Left lung (tissue), 10 donors: ENCODE measurements around the gene ZMYM4. TPM values are rescaled to one million over a fixed set of nuclear protein-coding genes. Genes with fewer than 3 reads are reported as not detected.

Experiments
- ATAC-seq: fragments of 200-7000 bp; cut with Tn5 transposase; one replicate; pipeline ENCODE4 v1.9.1; 2020; ENCODE audit warnings: moderate library complexity
- DNase-seq, 4 donors: peaks; one replicate each; pipeline ENCODE4 v3.0.0-alpha.2; 2013 to 2020
- H3K27ac ChIP-seq, 2 donors: fragments of 200-600 bp; sonication (generic) in 1 of 2; one replicate each; pipeline versions ENCODE4 v1.5.0 to v1.8.0; 2020 to 2021
- H3K27me3 ChIP-seq, 2 donors: fragments of 200-600 bp; sonication (generic) in 1 of 2; one replicate each; pipeline versions ENCODE4 v1.5.0 to v1.8.0; 2020 to 2021
- H3K36me3 ChIP-seq, 2 donors: fragments of 200-600 bp; sonication (generic) in 1 of 2; one replicate each; pipeline versions ENCODE4 v1.5.0 to v1.8.0; 2020 to 2021
- H3K4me1 ChIP-seq, 2 donors: fragments of 200-600 bp; one replicate each; pipeline ENCODE4 v1.8.0; 2021
- H3K4me3 ChIP-seq, 2 donors: fragments of 200-600 bp; sonication (generic) in 1 of 2; one replicate each; pipeline versions ENCODE4 v1.5.0 to v1.8.0; 2020 to 2021; ENCODE audit warnings: mild to moderate bottlenecking in 1 of 2
- H3K9me3 ChIP-seq, 2 donors: fragments of 200-600 bp; sonication (generic) in 1 of 2; one replicate each; pipeline versions ENCODE4 v1.5.0 to v1.8.0; 2020 to 2021
- CTCF ChIP-seq, 2 donors: fragments of 200-600 bp; sonication (generic) in 1 of 2; IDR thresholded peaks; one replicate each; pipeline versions ENCODE4 v1.5.0 to v1.8.0; 2021; ENCODE audit warnings: antibody characterized with exemption in 2 of 2
- intact Hi-C, 2 donors: fragments of 100-400 bp; cut with DNase I; formaldehyde crosslinking; loops; one replicate each; pipeline versions ENCODE4 v1.11.2 to v1.14.2; 2022
- polyA plus RNA-seq, 6 donors: library from polyadenylated mRNA; unstranded; fragments of 120-200 nt; gene quantifications; one replicate each; pipeline ENCODE4 v1.2.1, GENCODE V29; 2013; ENCODE audit not compliant: insufficient read length in 6 of 6
- total RNA-seq, 2 donors: library from RNA; stranded (reverse); fragmentation: NEBNext Ultra II Directional; extraction: Animal tissue kit (Norgen Biotek cat#: 25700); gene quantifications; one replicate each; pipeline ENCODE4 v1.2.1, GENCODE V29; 2021
- donor health status: DM: no; HTN: yes; CAD: no.
- donor health status: DM: no; HTN: no; CAD: no.

Gene ZMYM4
- total and polyA plus RNA-seq, 8 donors, result 47.7 to 75.4 (median 68.3) TPM

GRCh38 chr1:35274197-35274596, 5.7 kb downstream of the ZMYM4 start:
- H3K4me1 ChIP-seq, result peaks cover 0 to 14% of the 10 kb centered on the region in 2 donors
- no peak overlapping the region for H3K4me3 ChIP-seq
- DNase-seq, result no peak
- H3K27me3 ChIP-seq, result no peaks in the 10 kb centered on the region
- ATAC-seq, result no peak
- peaks cover 0 to 8% of the 10 kb centered on the region in 2 donors for H3K36me3 ChIP-seq
- no peak overlapping the region for H3K27ac ChIP-seq
- no peaks in the 10 kb centered on the region for H3K9me3 ChIP-seq
- intact Hi-C loops, result no loop called here
- no peak for TF ChIP-seq CTCF (IDR thresholded peaks at IDR 0.05)

- no peak for TF ChIP-seq CTCF (IDR thresholded peaks at IDR 0.05)
- Histone ChIP-seq H3K4me1 (no peaks in the 10 kb centered on the region), H3K4me3 (no peak overlapping the region), H3K27ac (no peak overlapping the region), H3K27me3 (no peaks in the 10 kb centered on the region), H3K36me3 (peaks cover 0 to 11% of the 10 kb centered on the region in 2 donors), H3K9me3 (peaks cover 0 to 8% of the 10 kb centered on the region in 2 donors)
- ATAC-seq (no peak), DNase-seq (no peak)
- intact Hi-C loops, result no loop called here
Observed at GRCh38 chr1:35278886-35279554, 10.5 kb downstream of the ZMYM4 start.

GRCh38 chr1:35279555-35279904, 11.0 kb downstream of the ZMYM4 start:
- Histone ChIP-seq H3K27ac (no peak overlapping the region), H3K9me3 (peaks cover 0 to 8% of the 10 kb centered on the region in 2 donors), H3K27me3 (no peaks in the 10 kb centered on the region), H3K36me3 (peaks cover 0 to 11% of the 10 kb centered on the region in 2 donors), H3K4me3 (no peak overlapping the region), H3K4me1 (no peaks in the 10 kb centered on the region)
- TF ChIP-seq CTCF (IDR thresholded peaks at IDR 0.05), result no peak
- DNase-seq, result no peak
- no peak for ATAC-seq
- intact Hi-C loops, result no loop called here

GRCh38 chr1:35280006-35280405, 11.5 kb downstream of the ZMYM4 start:
- Histone ChIP-seq H3K36me3 (peaks cover 0 to 11% of the 10 kb centered on the region in 2 donors), H3K9me3 (peaks cover 0 to 8% of the 10 kb centered on the region in 2 donors), H3K27me3 (no peaks in the 10 kb centered on the region), H3K27ac (no peak overlapping the region), H3K4me3 (no peak overlapping the region), H3K4me1 (no peaks in the 10 kb centered on the region)
- no peak for TF ChIP-seq CTCF (IDR thresholded peaks at IDR 0.05)
- intact Hi-C loops, result no loop called here
- ATAC-seq, result no peak
- no peak for DNase-seq

GRCh38 chr1:35281565-35281964, 13.1 kb downstream of the ZMYM4 start:
- no peak overlapping the region for H3K27ac ChIP-seq
- TF ChIP-seq CTCF (IDR thresholded peaks at IDR 0.05), result no peak
- intact Hi-C loops, result no loop called here
- H3K4me3 ChIP-seq, result no peak overlapping the region
- H3K9me3 ChIP-seq, result peaks cover 0 to 8% of the 10 kb centered on the region in 2 donors
- H3K36me3 ChIP-seq, result peaks cover 0 to 11% of the 10 kb centered on the region in 2 donors
- DNase-seq (no peak), ATAC-seq (no peak)
- no peaks in the 10 kb centered on the region for H3K27me3 ChIP-seq
- H3K4me1 ChIP-seq, result peaks cover 0 to 7% of the 10 kb centered on the region in 2 donors
